GM18520 (cell line): Measurements from ENCODE around the gene NCAM2.
"Not testable (repeated sequence)": the region's sequence is repeated elsewhere in the genome, so short reads cannot be mapped to it uniquely, and the experiment has no call there.

Experiments used
- ATAC-seq: cut with Tn5 transposase; IDR thresholded peaks from one replicate; pipeline ENCODE4 v1.9.1; 2021; ENCODE audit not compliant: unreplicated experiment

Gene NCAM2

DNA sequence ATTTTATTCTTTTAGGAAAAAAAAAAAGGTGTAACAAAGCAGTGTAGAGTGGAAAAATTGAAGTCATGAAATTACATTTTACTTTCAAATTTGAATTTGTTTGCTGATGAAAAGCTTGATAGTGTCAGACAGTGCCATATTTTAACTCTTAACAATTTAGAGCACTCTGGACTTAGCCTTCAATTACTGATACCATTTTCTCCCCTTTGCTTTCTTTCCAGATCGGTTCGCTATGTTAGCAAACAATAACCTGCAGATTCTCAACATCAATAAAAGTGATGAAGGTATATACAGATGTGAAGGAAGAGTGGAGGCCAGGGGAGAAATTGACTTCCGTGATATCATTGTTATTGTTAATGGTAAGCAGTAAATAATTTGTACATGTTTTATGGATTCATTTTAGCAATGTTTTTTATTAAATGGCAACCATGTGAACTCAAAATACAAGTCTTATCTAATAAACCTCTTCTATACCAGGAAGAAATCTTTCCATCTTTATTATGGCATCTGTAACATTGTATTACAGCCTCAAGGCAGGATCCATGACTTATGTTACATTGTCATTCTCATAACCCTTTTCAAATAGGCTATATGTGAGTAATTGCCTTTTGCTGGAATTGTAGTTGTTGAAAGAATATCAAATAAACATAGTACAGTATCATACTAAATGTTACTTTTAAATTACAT is 293.8 kb downstream of the NCAM2 start:
- ATAC-seq: no peak

DNA sequence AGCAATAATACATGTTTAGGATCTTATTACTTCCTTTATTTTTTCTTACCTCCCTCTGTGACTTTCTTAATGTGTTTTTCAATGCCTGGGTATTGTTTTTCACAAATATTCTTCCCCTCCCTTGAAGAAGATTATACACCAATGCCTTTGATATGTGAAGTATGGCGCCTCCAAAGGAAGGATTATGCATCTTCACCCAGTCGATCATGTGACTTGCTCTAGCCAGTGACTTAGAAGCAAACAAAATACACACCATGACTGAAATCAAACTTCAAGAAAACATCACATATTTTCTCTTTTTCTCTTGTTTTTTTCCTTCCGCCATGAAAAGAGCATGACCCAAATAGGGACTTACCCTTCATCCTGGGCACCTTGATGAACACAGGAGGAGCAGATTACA is 297.1 kb downstream of the NCAM2 start:
- ATAC-seq: no peak

DNA sequence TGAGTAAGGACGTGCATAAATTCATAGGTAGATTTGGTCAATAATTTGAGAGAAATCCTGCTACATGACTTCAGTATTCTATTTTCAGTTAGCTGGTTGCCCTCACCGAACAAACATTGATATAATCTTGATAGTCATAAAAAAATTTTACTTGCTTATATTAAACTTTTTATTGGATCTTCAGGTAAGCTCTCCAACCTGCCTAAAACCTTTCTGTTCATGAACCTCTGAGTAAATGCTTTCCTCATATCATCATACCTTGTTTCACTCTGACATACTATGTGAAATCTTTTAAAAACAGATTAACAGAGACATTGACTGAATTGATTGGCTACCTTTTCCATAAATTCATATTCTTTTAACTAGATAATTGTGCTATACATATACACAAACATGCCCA is 299.0 kb downstream of the NCAM2 start:
- ATAC-seq: no peak

DNA sequence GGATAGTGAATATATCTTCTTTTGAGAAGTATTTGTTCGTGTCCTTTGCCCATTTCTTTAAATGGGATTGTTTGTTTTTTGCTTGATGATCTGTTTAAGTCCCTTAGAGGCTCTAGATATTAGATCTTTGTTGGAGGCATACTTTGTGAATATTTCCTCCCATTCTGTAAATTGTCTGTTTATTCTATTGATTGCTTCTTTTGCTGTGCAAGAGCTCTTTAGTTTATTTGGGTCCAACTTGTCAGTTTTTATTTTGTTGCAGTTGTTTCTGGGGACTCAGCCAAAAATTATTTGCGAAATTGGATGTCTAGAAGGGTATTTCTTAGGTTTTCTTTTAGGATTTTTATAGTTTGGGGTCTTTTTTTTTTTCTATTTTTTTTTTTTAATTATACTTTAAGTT is 302.8 kb downstream of the NCAM2 start:
- no peak for ATAC-seq

GRCh38 chr21:21309510-21309909 is 311.3 kb downstream of the NCAM2 start:
- ATAC-seq: no peak

GRCh38 chr21:21324297-21324696 is 326.1 kb downstream of the NCAM2 start:
- ATAC-seq: no peak

DNA sequence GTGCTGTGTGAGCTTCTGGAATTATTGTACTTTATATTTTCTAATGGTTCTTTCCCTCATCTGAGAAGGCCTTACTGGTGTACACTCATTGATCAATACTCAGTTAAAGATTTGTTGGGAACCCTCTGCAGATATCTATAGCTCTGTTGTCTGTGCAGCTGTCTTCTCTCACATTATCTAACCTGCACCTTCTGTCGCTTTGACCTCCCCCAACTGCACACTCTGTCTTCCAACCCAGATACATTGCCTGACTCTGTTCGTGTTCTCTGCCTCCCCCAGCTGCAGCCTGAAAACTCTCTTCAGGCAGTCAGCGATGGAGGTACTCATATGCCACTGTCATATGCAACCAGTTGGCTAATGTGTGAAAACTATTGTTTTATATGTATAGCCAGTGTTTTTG is 334.3 kb downstream of the NCAM2 start:
- ATAC-seq: no peak

DNA sequence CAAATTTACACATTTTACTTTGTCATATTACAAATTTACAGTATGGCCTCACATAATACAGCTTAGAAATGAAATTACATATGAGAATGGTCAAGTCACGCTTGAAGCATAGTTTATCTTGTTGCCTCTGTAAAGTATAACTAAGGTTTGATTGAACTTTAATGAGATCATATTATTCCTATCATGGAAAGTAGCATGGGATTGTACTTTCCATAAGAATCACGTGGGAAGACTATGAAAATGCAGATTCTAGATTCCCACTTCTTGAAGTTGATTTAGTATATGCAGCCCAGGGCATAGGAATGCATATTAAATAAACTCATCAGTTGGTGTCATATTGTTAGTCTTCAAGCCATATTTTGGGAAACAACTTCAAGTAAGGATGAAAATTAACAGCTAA is 342.8 kb downstream of the NCAM2 start:
- ATAC-seq: no peak

GRCh38 chr21:21345296-21345695 is 347.1 kb downstream of the NCAM2 start:
- no peak for ATAC-seq

- ATAC-seq: no peak
These were observed 347.7 kb downstream of the NCAM2 start for GRCh38 chr21:21345872-21346271.

- no peak for ATAC-seq
These were observed 368.1 kb downstream of the NCAM2 start for GRCh38 chr21:21366277-21366676.

GRCh38 chr21:21367583-21367982 is 369.4 kb downstream of the NCAM2 start:
- no peak for ATAC-seq

GRCh38 chr21:21373969-21374368 is 375.8 kb downstream of the NCAM2 start:
- ATAC-seq: no peak

DNA sequence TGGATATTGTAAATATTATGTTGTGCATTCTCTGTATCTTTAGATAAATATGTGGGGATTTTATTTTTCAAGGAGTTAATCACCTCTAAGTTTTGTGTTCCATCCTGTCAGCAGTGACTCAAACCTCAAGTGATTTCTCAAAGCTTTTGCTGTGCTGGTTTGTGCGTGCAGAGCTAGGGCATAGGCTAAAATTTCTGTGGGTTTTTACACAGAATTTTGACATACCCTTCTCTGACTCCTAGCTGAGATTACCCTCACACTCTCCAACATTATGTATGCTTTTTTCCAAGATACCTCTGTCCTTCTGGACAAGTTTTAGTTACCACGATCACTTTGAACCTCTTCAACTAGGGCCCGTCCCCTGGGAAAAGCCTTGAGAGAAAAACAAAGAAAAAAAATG is 384.9 kb downstream of the NCAM2 start:
- no peak for ATAC-seq

GRCh38 chr21:21384977-21385376 is 386.8 kb downstream of the NCAM2 start:
- ATAC-seq: no peak

- ATAC-seq: no peak
These were observed 387.2 kb downstream of the NCAM2 start for GRCh38 chr21:21385404-21385803.

- ATAC-seq: no peak
These were observed 389.7 kb downstream of the NCAM2 start for GRCh38 chr21:21387916-21388315.

GRCh38 chr21:21394064-21394463 is 395.9 kb downstream of the NCAM2 start:
- ATAC-seq: no peak

DNA sequence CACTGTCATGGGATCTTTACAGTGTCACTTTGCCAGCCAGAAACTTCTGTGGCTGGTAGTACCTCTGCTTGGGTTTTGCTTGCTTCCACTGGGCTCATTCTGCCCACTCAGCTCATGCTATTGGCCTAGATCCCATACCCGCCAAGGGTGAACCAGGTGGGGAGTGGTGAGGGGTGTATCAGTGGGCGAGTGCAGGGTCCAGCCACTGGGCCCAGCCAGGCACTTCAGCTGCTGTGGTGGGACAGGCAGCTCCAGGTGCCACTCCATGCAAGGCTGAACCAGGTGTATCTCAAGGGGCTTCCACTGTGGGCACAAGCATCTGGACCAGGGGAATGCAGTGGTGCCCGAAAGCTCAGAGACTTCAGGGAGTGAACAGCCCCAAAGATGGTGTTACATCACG is 398.2 kb downstream of the NCAM2 start:
- ATAC-seq: no peak

DNA sequence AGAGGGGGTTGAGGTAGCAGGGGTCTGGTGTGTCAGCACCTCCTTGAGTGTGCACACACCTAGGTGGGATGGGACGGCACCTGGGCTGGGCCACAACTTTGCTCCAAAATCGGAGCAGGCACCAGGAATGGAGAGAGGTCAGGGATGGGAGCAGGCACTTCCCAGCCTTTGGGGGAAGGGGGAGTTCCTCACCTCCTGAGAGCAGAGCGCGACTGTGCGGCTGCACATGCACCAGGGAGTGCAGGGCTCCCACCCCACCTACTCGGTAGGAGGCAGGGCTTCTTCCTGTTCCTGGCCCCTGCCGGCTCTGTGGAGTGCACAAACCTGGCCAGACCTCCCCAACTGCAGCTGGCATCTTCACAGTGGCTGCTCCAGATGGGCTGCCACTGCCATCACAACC is 399.3 kb downstream of the NCAM2 start:
- ATAC-seq: no peak

DNA sequence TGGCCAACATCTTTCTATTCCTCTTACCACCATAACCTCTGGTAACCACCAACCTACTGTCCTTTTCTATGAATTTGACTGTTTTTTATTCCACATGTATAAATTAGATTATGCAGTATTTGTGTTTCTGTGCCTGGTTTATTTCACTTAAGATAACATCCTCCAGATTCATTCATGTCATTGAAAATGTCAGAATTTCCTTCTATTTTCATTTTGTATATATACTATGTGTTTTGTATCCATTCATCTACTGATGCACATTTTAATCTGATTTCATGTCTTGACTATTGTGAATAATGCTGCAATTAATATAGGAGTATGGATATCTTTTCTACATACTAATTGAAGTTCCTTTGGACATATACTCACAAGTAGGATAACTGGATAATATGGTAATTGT is 403.2 kb downstream of the NCAM2 start:
- ATAC-seq: no peak

DNA sequence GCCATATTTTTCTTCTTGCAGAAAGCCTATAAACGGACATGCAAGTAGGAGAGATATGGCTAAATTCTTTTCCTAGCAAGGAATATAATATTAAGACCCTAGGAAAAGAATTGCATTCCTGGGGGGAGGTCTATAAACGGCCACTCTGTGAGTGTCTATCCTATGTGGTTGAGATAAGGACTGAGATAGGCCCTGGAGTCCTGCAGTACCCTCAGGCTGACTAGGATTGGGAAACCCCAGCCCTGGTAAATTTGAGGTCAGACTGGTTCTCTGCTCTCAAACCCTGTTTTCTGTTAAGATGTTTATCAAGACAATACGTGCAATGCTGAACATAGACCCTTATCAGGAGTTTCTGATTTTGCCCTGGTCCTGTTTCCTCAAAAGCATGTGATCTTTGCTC is 404.0 kb downstream of the NCAM2 start:
- not testable (repeated sequence) for ATAC-seq

GRCh38 chr21:21404261-21404660 is 406.1 kb downstream of the NCAM2 start:
- not testable (repeated sequence) for ATAC-seq
